IPS-NIHi11 (cell line): ENCODE measurements around the gene ACTN3.
"Not testable (repeated sequence)": the region's sequence is repeated elsewhere in the genome, so short reads cannot be mapped to it uniquely, and the experiment has no call there.

Experiments
- DNase-seq: peaks from one replicate; pipeline ENCODE4 v3.0.0; 2012; ENCODE audit warnings: mixed read lengths, low spot score

ACTN3 gene

DNA sequence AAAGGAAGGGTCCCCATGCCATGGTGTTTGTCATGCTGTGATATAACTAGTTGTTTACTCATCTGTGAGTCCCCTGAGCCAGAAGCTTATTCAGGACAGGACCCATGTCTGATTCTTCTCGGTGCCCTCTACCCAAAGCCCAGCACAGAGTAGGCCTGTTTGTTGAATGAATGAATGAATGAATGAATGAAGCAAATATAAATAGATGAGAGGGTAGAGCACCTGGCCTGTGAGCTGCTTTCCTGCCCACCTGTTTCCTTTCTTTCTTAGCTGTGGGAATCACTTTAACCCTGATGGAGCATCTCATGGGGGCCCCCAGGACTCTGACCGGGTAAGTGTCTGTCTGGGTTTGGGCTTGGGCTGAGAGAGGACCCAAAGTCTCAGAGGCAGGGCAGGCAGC, 53.5 kb downstream of the ACTN3 start:
- no peak for DNase-seq

DNA sequence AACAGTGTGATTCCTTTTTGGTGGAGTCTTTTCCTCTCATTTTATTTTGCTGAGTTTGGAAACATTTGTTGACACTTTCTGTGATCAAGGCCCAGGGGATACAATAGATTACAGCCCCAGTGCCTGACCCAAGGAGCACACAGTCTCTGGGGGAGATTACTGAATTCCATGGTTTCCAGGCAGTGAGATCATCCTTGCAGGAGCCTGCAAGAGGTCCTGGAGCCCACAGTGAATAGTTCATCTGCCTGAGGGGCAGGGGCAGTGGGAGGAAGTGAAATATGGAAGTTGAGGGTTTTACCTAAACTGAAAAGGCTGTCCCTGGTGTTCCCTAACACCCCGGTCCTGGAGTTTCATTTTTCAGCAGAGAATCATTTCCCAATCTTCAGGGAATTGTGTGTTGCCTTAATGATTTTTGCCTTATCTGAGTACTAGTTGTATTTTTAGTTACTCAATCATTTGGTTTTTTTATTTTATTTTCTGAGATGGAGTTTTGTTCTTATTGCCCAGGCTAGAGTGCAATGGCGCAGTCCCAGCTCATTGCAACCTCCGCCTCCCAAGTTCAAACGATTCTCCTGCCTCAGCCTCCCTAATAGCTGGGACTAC, 54.0 kb downstream of the ACTN3 start:
- no peak for DNase-seq

DNA sequence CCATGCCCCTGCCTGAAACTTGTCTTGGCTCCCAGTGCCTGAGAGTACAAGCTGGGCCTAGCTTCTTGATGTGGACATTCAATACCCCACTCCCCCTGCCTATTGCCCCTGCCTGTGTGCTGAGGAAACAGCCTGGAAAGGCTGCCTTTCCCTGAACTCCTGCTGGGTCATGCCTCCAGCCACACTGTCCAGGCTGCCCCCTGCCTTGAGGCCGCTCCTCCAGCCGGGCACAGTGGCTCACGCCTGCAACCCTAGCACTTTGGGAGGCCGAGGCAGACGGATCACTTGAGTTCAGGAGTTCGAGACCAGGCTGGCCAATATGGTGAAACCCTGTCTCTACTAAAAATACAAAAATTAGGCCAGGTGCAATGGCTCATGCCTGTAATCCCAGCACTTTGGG, 56.4 kb downstream of the ACTN3 start:
- no peak for DNase-seq

DNA sequence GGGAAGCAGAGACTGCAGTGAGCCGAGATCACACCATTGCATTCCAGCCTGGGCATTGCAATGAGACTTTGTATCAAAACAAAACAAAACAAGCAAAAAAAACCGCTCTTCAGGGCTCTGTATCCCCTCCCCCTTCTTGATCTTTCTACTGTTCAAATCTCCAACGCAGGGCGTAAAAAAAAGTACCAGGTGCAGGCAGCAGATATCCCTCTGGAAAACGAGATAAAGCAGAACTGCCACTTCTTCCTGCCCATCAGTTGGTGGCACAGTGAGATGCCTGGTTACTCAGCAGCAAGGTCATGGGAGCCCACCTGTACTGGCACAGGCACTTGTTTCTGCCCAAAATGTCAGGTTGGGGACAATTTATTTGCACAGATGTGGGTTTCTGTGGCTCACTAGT, 57.5 kb downstream of the ACTN3 start:
- no peak for DNase-seq

DNA sequence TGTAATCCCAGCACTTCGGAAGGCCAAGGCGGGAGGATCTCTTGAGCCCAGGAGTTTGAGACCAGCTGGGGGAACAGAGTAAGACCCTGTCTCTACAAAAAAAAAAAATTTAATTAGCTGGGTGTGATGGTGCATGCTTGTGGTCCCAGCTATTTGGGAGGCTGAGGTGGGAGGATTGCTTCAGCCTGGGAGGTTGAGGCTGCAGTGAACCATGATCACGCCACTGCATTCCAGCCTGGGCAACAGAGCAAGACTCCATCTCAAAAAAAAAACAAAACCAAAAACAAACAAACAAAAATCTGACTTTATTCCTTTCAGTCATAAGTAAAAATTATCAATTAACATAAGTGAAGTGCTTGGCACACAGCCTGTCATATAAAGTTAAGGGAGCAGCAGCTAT, 59.9 kb downstream of the ACTN3 start:
- not testable (repeated sequence) for DNase-seq

DNA sequence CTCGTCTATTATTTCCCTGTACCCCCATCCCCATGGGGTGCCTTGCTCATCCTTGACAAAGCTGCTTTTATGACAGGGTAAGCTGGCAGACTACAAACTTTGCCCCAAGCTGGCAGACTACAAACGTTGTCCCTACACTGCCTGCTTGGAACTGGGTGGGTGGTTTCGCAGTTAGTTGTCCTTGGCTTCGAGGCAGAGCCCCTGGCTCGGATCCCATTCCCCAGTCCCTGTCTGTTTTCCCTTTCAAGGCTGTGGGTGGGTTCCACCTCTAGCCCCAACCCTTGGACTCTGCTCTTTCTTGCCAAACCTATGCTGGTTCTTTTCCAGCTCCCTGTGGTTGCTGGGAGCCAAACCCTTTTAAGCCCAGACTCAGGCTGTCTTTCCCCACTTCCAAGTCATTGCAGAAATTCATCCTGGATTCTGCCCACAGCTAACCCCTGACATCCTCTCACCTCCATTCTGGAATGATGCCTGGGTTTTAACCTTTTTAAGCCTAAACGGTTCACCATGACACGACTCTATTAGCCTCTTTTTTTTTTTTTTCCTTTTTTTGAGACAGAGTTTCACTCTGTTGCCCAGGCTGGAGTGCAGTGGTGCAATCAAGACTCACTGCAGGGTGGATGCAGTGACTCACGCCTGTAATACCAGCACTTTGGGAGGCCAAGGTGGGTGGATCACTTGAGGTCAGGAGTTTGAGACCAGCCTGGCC, 60.6 kb downstream of the ACTN3 start:
- no peak for DNase-seq

DNA sequence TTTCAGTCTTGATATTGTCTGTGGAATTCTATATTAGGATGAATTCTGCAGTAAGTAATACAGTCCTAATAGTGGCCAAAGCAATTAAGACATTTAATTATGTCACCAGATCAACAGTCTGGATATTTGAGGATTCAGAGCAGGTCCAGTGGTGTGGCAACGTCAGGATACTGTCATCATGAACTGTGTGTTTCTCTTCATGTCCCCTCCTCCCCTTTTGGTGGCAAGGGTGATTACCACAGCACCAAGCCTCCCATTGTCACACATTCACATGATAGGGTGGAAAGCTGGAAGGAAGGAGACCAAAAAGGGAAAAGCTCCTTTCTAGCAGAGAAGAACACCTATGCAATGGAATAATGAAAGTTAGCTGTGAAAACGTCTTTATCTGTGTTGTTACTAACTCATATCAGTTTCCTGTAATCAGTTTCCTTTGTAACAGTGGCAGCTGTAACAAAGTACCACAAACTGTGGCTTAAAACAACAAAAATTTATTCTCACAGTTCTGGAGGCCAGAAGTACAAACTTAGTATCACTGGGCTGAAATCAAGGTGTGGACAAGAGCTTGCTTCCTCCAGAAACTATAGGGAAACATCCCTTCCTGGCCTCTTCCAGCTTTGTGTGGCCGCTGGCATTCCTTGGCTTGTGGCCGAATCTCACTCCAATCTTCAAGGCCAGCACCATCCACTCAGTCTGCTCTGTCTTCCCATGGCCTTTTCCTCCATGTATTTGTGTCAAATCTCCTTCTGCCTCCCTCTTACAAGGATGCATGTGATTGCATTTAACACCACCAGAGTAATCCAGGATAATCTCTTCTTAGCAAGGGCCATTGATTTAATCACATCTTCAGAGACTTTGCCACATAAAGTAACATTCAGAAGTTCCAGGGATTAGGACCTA, 63.3 kb downstream of the ACTN3 start:
- DNase-seq, result no peak

DNA sequence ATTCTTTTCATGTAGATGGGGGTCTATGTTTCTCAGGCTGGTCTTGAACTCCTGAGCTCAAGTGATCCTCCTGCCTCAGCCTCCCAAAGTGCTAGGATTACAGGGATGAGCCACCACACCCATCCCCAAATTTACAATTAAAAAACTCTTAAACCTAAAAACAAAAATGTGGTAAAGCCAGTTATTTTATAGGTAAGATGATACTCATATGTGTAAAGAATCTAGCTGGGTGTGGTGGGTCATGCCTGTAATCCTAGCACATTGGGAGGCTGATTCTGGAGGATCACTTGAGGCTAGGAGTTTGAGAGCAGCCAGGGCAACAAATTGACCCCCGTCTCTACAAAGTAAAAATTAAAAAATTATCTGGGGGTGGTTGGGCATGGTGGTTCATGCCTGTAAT, 65.8 kb downstream of the ACTN3 start:
- DNase-seq, result no peak
